HUES48 (cell line): ENCODE results near the gene FAM241A.
A peak's percentile ranks its signal among the peaks of the same experiment; 100 is the strongest.
"Not testable (repeated sequence)": the region's sequence is repeated elsewhere in the genome, so short reads cannot be mapped to it uniquely, and the experiment has no call there.

Experiments used
- H3K27ac ChIP-seq: one replicate; pipeline ENCODE4 v1.7.0; 2013; ENCODE audit warnings: low read depth, low read length, inconsistent platforms
- H3K27me3 ChIP-seq: 2 replicates; pipeline ENCODE4 v1.6.1; 2013; ENCODE audit warnings: mild to moderate bottlenecking, low read length; ENCODE audit not compliant: control insufficient read depth, insufficient read depth
- H3K36me3 ChIP-seq: 2 replicates; pipeline ENCODE4 v1.6.1; 2013; ENCODE audit warnings: low read length; ENCODE audit not compliant: control insufficient read depth, insufficient read depth
- H3K4me1 ChIP-seq: 2 replicates; pipeline ENCODE4 v1.6.1; 2013; ENCODE audit warnings: mild to moderate bottlenecking, low read length; ENCODE audit not compliant: control insufficient read depth, insufficient read depth
- H3K4me3 ChIP-seq: 2 replicates; pipeline ENCODE4 v1.5.1; 2013; ENCODE audit warnings: mild to moderate bottlenecking, low read depth, low read length
- H3K9ac ChIP-seq: 2 replicates; pipeline ENCODE4 v1.6.1; 2013; ENCODE audit warnings: mild to moderate bottlenecking, low read depth, low read length, moderate library complexity
- H3K9me3 ChIP-seq: 2 replicates; pipeline ENCODE4 v1.6.1; 2013; ENCODE audit warnings: low read length; ENCODE audit not compliant: control insufficient read depth, insufficient read depth

The FAM241A gene

DNA sequence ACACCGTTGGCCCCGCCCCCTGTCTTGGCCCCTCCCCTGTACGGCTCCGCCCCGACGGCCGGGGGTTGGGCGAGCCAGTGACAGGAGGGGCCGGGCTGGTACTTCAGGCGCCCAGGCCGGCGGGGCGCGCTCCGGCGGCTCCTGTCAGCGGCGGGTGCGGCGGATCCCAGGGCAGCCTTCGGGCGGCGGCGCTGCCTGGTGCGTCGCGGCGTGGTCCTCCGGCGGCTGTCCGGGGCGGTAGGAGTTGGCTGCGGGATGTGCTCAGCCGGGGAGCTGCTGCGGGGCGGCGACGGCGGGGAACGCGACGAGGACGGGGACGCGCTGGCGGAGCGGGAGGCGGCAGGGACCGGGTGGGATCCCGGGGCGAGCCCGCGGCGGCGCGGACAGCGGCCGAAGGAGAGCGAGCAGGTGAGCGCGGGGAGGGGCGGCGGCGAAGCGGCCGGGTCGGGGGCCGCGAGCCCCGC lies at the start of gene FAM241A:
Gene FAM241A, plus strand, starts transcription at position 129 of the 464 bp plus-strand sequence. Its CDS starts 127 bp downstream, at position 256.
- H3K9me3 ChIP-seq: no peaks in the 10 kb centered on the region
- peaks cover 28% of the 10 kb centered on the region for H3K27me3 ChIP-seq
- H3K9ac ChIP-seq: no peak within 1 kb of the TSS
- peak within 1 kb of the TSS; percentile 78 for H3K4me3 ChIP-seq
- no peaks in the 10 kb centered on the region for H3K36me3 ChIP-seq
- no peak within 1 kb of the TSS for H3K27ac ChIP-seq
- H3K4me1 ChIP-seq: peaks cover 5% of the 10 kb centered on the region; the same call in 1 of the 2 replicates

DNA sequence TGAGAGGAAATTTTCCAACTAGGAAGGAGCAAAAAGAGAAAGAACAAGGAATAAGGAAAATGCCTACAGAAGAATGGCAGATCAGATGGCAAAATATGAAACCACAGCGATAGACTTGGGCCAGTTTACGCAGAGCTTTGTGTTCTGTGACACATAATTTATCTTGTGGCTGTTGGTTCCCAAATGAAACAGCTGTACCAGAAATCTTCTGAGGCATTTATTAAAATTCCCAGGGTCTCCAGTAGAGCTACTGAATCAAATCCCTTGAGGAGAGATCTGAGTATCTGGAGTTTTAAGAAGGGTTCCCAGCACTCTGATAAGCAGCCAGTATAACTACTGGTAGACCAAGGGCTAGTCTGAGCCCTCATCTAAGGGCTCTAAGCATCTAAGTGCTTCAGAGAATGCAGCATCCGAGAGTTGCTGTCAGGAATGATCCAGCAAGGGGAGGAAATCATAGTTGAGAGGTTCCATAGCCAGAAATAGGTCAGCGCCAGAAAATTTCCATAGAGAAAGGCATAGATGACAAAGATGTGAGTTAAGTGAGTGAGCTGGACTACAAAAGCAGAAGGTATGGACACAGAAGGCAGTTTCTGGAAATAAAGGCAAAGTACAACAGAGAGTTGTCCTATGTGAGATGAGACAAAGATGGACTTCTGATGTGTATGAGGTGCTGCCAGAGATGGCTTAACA lies 46.3 kb upstream of the FAM241A start:
- no peak overlapping the region for H3K4me3 ChIP-seq
- no peaks in the 10 kb centered on the region for H3K36me3 ChIP-seq
- no peaks in the 10 kb centered on the region for H3K27me3 ChIP-seq
- no peak overlapping the region for H3K27ac ChIP-seq
- no peak overlapping the region for H3K9ac ChIP-seq
- no peaks in the 10 kb centered on the region for H3K9me3 ChIP-seq
- no peaks in the 10 kb centered on the region for H3K4me1 ChIP-seq

- Histone ChIP-seq H3K9ac (no peak overlapping the region), H3K4me1 (no peaks in the 10 kb centered on the region), H3K27ac (no peak overlapping the region), H3K4me3 (no peak overlapping the region), H3K9me3 (no peaks in the 10 kb centered on the region), H3K27me3 (no peaks in the 10 kb centered on the region), H3K36me3 (no peaks in the 10 kb centered on the region)
Observed at GRCh38 chr4:112099701-112100297, 45.5 kb upstream of the FAM241A start.

GRCh38 chr4:112102875-112103370 lies 42.3 kb upstream of the FAM241A start:
- Histone ChIP-seq H3K9me3 (no peaks in the 10 kb centered on the region), H3K36me3 (no peaks in the 10 kb centered on the region), H3K4me1 (no peaks in the 10 kb centered on the region), H3K4me3 (no peak overlapping the region), H3K27ac (no peak overlapping the region), H3K27me3 (no peaks in the 10 kb centered on the region), H3K9ac (no peak overlapping the region)

GRCh38 chr4:112105201-112105969 lies 39.9 kb upstream of the FAM241A start:
- no peak overlapping the region for H3K4me3 ChIP-seq
- no peaks in the 10 kb centered on the region for H3K36me3 ChIP-seq
- H3K9me3 ChIP-seq: no peaks in the 10 kb centered on the region
- no peaks in the 10 kb centered on the region for H3K27me3 ChIP-seq
- no peaks in the 10 kb centered on the region for H3K4me1 ChIP-seq
- H3K27ac ChIP-seq: no peak overlapping the region
- H3K9ac ChIP-seq: no peak overlapping the region

DNA sequence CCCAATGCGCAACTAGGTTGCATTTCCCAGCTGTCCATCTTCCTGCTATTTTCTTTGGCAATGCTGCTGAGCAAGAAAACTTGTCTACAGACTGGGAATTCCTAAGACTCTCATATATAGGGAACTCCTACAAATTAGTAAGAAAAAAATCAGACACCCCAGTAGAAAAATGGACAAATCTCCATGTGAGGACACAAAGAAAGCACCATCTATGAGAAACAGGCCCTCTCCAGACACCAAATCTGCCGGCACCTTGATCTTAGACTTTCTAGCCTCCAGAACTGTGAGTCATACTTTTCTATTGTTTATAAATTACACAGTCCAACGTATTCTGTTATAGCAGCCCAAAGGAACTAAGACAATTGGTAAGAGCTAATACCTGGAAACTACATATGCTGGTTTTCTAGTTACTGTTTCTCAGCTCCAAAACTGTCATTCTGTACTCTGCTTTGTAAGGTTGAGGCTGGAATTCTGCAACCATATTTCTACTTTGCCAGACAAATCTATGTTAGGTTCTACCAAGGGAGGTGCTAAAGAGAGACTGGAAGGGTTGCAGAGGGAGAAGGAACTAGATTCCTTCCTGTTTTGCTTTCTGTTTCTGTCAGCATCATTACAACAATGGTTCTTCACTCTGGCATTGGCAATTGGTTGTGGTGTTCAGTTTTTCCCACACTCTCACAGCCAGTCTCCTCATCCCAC lies 35.7 kb upstream of the FAM241A start:
- H3K27ac ChIP-seq: no peak overlapping the region

GRCh38 chr4:112110059-112110425 lies 35.2 kb upstream of the FAM241A start:
- no peaks in the 10 kb centered on the region for H3K36me3 ChIP-seq
- no peak overlapping the region for H3K27ac ChIP-seq
- H3K9ac ChIP-seq: no peak overlapping the region
- H3K4me1 ChIP-seq: no peaks in the 10 kb centered on the region
- no peaks in the 10 kb centered on the region for H3K27me3 ChIP-seq
- H3K9me3 ChIP-seq: no peaks in the 10 kb centered on the region
- H3K4me3 ChIP-seq: no peak overlapping the region

More for the DNA sequence above, 35.7 kb upstream of the FAM241A start:
- Histone ChIP-seq H3K4me3 (no peak overlapping the region), H3K9me3 (no peaks in the 10 kb centered on the region), H3K36me3 (no peaks in the 10 kb centered on the region), H3K9ac (no peak overlapping the region), H3K27me3 (no peaks in the 10 kb centered on the region), H3K4me1 (no peaks in the 10 kb centered on the region)

DNA sequence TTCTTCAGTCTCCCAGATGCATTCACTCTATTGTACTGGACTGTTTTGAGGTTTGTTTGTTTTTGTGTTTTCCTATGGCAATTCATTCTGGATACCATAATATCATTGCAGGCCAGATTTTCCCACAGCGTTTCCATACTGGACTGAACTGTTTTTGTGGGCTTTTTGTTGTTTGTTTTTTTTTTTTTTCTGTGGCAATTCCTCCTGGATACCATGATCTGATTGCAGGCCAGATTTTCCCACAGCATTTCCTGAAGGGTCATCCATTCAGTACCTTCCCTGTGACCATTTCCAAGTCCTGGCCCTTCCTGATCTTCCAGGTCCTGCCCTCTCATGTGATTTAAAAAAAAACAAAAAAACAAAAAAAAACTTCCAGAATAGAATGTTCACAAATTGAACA lies 33.9 kb upstream of the FAM241A start:
- H3K9ac ChIP-seq: no peak overlapping the region
- H3K27me3 ChIP-seq: no peaks in the 10 kb centered on the region
- H3K4me1 ChIP-seq: no peaks in the 10 kb centered on the region
- H3K36me3 ChIP-seq: no peaks in the 10 kb centered on the region
- H3K4me3 ChIP-seq: no peak overlapping the region
- H3K27ac ChIP-seq: no peak overlapping the region
- H3K9me3 ChIP-seq: no peaks in the 10 kb centered on the region

DNA sequence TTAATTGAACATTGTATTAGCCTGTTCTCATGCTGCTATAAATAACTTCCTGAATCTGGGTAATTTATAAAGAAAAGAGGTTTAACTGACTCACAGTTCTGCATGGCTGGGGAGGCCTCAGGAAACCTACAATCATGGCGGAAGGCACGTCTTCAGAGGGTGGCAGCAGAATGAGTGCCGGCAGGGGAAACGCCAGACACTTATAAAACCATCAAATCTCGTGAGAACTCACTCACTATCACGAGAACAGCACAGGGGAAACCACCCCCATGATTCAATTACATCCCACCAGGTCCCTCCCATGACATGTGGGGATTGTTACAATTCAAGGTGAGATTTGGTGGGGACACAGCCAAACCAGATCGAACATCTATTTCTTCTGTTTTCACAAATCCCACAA lies 33.2 kb upstream of the FAM241A start:
- not testable (repeated sequence) for H3K9ac ChIP-seq, H3K27ac ChIP-seq, H3K4me3 ChIP-seq

DNA sequence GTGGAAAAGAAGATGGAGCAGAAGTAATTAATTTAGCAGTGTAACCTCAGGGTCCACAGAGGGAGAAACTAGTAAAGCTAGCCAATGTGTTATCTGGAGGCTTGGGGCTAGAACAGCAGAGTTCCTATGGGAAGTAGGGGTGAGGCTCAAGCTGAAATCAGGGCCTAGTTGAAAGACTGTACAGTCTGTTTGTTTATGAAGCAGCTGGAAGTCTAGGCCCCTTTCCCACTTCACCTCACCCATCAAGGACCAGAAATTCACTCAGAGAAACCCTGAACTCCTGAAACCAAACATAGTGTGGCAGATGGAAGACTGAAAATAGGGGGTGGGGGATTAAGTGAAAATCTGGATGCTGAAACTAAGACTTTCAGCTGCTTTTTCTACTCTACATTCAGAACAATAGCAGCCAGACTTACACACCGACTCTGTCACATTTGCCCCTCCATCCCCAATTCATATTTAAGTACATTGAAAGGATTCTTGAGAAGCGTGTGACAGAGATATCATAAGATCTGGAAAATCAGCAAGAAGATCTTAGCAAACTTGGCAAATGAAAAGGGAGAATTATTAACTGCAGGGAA lies 32.6 kb upstream of the FAM241A start:
- Histone ChIP-seq H3K27me3 (no peaks in the 10 kb centered on the region), H3K27ac (no peak overlapping the region), H3K9me3 (no peaks in the 10 kb centered on the region), H3K36me3 (no peaks in the 10 kb centered on the region), H3K4me1 (no peaks in the 10 kb centered on the region), H3K4me3 (no peak overlapping the region), H3K9ac (no peak overlapping the region)

More for the DNA sequence above, 33.2 kb upstream of the FAM241A start:
- H3K9me3 ChIP-seq, H3K36me3 ChIP-seq, H3K4me1 ChIP-seq, H3K27me3 ChIP-seq: not testable (repeated sequence)
